Measurements from ENCODE around the gene LSM7. TPM values are rescaled to one million over a fixed set of nuclear protein-coding genes. Genes with fewer than 3 reads are reported as not detected.
A peak's percentile ranks its signal among the peaks of the same experiment; 100 is the strongest.

The LSM7 gene
- total RNA-seq, 1 donor from 2014 or later: 31.4 TPM

DNA sequence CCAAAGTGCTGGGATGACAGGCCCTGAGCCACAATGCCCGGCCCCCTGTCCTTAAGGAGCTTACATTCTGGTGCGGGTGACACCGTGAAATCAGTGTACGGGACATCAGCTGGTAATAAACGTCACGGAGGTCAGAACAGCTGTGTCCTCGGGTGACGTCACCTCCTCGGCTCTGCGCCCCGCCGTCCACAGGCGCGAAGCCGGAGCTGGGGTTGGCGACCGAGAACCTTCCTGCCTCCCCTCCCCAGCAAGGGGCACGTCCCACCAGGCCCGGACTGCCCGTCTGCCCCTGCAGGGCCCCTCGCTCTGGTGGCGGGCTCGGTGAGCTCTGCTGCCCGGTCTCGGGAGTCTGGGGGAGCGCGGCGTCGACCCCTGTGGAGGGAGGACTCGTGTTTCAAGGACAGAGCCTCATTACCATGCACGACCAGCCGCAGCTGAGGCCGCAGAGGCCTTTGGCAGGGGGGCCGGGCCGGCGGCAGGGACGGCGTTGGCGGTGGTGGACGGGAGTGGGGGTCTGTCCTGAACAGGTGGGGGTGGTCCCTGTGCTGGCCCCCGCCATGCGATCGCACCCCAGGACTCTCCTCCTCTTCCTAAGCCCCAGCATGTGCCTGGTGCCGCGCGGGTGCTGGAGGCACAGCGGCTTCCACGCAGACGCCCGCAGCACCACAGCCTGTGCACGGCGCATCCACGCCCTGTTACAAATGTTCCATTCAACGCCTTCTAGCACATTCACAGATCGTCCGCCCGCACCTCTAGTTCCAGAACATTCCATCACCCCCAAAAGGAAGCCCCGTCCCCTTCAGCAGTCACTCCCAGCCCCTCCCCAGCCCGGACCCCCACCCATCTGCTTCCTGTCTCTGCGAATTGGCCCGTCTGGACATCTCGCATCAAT, 25.8 kb downstream of the LSM7 start:
- no peak for TF ChIP-seq CTCF (IDR thresholded peaks at IDR 0.05)
- Histone ChIP-seq H3K4me1 (no peaks in the 10 kb centered on the region), H3K9me3 (no peaks in the 10 kb centered on the region), H3K4me3 (peak overlapping the region in 1 of 2 donors; percentile 15), H3K27ac (no peak overlapping the region), H3K27me3 (peaks cover 26% of the 10 kb centered on the region), H3K36me3 (no peaks in the 10 kb centered on the region)
- DNase-seq (ENCODE audit: low spot score in 2 of 2): peak in 1 of 2 donors; percentile 76
- intact Hi-C loops (cut with DNase I): no loop called here

GRCh38 chr19:2300533-2300932, 27.9 kb downstream of the LSM7 start:
- Histone ChIP-seq H3K4me3 (no peak overlapping the region), H3K36me3 (no peaks in the 10 kb centered on the region), H3K9me3 (no peaks in the 10 kb centered on the region), H3K27ac (no peak overlapping the region), H3K4me1 (no peaks in the 10 kb centered on the region), H3K27me3 (peaks cover 12% of the 10 kb centered on the region)
- intact Hi-C loops (cut with DNase I): no loop called here
- no peak for TF ChIP-seq CTCF (IDR thresholded peaks at IDR 0.05)
- DNase-seq (ENCODE audit: low spot score in 2 of 2): no peak

- Histone ChIP-seq H3K4me1 (peaks cover 8 to 15% of the 10 kb centered on the region in 2 donors), H3K4me3 (no peak overlapping the region), H3K36me3 (no peaks in the 10 kb centered on the region), H3K27me3 (no peaks in the 10 kb centered on the region), H3K9me3 (no peaks in the 10 kb centered on the region), H3K27ac (no peak overlapping the region)
- no peak for TF ChIP-seq CTCF (IDR thresholded peaks at IDR 0.05)
- intact Hi-C loops (cut with DNase I): no loop called here
- no peak for DNase-seq (ENCODE audit: low spot score in 2 of 2)
Observed at GRCh38 chr19:2296141-2296540, 32.2 kb downstream of the LSM7 start.

DNA sequence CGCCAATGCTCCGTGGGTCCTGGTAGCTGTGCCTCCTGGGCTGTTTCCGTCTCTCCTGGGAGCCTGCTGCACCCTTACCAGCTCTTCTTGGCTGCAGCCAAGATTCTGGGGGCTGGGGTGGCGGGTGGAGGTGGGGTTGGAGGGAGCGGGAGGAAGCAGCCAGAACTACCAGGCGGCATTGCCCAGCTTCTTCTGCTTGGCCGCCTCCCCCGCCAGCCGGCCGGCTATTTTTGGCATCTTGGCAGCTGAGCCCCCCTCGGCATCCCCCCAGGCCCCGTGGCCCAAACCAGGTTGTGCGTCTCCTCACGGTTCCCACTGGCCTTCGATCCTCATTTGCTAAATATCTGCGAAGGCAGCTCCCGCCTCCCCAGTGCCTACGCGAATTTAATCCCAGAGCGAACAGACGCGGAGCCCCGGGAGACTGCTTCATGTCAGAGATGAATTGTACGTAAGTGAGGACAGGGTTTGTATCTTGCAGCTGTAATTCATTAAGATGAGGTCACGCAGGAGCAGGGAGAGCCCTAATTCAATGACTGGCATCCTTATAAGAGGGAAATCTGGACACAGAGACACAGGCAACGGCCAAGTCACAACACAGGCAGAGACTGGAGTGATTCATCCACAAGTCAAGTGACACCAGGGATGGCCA, 33.6 kb downstream of the LSM7 start:
- no peak for TF ChIP-seq CTCF (IDR thresholded peaks at IDR 0.05)
- H3K27ac ChIP-seq: peak overlapping the region; percentile 34 to 64
- no peak for DNase-seq (ENCODE audit: low spot score in 2 of 2)

DNA sequence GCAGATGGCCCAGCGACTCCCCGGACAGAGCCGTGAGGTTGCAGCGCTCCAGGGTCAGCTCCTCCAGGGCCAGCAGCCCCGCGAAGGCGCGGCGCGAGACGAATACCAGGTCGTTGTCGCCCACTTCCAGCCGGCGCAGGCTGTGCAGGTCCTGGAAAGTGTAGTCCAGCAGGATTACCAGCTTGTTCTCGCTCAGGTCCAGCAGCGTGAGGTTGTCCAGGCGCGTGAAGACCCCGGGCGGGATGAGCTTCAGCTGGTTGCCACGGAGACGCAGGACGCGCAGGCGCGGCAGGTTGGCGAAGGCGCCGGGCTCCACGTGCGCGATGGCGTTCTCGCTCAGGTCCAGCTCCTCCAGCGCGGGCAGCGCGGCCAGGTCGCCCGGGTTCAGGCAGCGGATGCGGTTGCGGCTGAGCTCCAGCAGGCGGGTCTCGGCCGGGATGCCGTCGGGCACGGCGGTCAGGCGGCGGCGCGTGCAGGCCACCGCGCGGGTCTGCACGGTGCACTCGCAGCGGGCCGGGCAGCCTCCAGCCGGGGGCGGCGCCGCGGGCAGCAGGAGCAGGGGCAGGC, 37.1 kb downstream of the LSM7 start:
- Histone ChIP-seq H3K4me1 (peaks cover 17 to 29% of the 10 kb centered on the region in 2 donors), H3K27ac (no peak overlapping the region)
- intact Hi-C loops (cut with DNase I): no loop called here

More for the DNA sequence above, 33.6 kb downstream of the LSM7 start:
- intact Hi-C loops (cut with DNase I): no loop called here
- H3K9me3 ChIP-seq: no peaks in the 10 kb centered on the region
- peaks cover 16 to 26% of the 10 kb centered on the region in 2 donors for H3K4me1 ChIP-seq
- H3K4me3 ChIP-seq: peak overlapping the region in 1 of 2 donors; percentile 45
- H3K36me3 ChIP-seq: no peaks in the 10 kb centered on the region
- H3K27me3 ChIP-seq: peaks cover 10% of the 10 kb centered on the region

More for the DNA sequence above, 37.1 kb downstream of the LSM7 start:
- Histone ChIP-seq H3K27me3 (peaks cover 16% of the 10 kb centered on the region), H3K9me3 (no peaks in the 10 kb centered on the region), H3K36me3 (no peaks in the 10 kb centered on the region), H3K4me3 (peak overlapping the region; percentile 45 to 58)
- DNase-seq (ENCODE audit: low spot score in 2 of 2): no peak
- no peak for TF ChIP-seq CTCF (IDR thresholded peaks at IDR 0.05)
